ENCODE results near the gene G6PD. TPM values are rescaled to one million over a fixed set of nuclear protein-coding genes. Genes with fewer than 3 reads are reported as not detected.
A peak's percentile ranks its signal among the peaks of the same experiment; 100 is the strongest.

G6PD gene
- total RNA-seq, 1 donor from 2014 or later: 86.4 TPM

- H3K27ac ChIP-seq: no peak overlapping the region
- H3K4me1 ChIP-seq: peaks cover 28% of the 10 kb centered on the region
- no peaks in the 10 kb centered on the region for H3K27me3 ChIP-seq
- no peaks in the 10 kb centered on the region for H3K9me3 ChIP-seq
- no peak overlapping the region for H3K4me3 ChIP-seq
- no peaks in the 10 kb centered on the region for H3K36me3 ChIP-seq
- no peak for DNase-seq (ENCODE audit: extremely low spot score in 2 of 2)
- intact Hi-C loops (cut with DNase I): no loop called here
- no peak for TF ChIP-seq CTCF (IDR thresholded peaks at IDR 0.05)
These were observed 3.1 kb upstream of the G6PD start for GRCh38 chrX:154549766-154550165.

- H3K27me3 ChIP-seq: no peaks in the 10 kb centered on the region
- peak overlapping the region; percentile 44 to 58 for H3K4me3 ChIP-seq
- no peak for DNase-seq (ENCODE audit: extremely low spot score in 2 of 2)
- peak overlapping the region; percentile 78 for H3K27ac ChIP-seq
- H3K4me1 ChIP-seq: peaks cover 31% of the 10 kb centered on the region
- TF ChIP-seq CTCF (IDR thresholded peaks at IDR 0.05) (no peak), POLR2A (IDR thresholded peaks at IDR 0.05) (no peak), POLR2AphosphoS5 (IDR thresholded peaks at IDR 0.05; ENCODE audit: insufficient read depth in 1 of 2, low read depth in 1 of 2) (no peak)
- intact Hi-C loops (cut with DNase I): no loop called here
- no peaks in the 10 kb centered on the region for H3K36me3 ChIP-seq
- no peaks in the 10 kb centered on the region for H3K9me3 ChIP-seq
These were observed 1.3 kb upstream of the G6PD start for GRCh38 chrX:154548028-154548316.

GRCh38 chrX:154547245-154548027, 790 bp upstream of the G6PD start, which contains the start of gene IKBKG:
TSS of gene IKBKG (plus strand) at chrX:154547620. CDS start at chrX:154552003, 4,383 bp downstream.
- Histone ChIP-seq H3K4me3 (peak within 1 kb of the TSS; percentile 44 to 58), H3K4me1 (peaks cover 36% of the 10 kb centered on the region), H3K9me3 (no peaks in the 10 kb centered on the region), H3K27me3 (no peaks in the 10 kb centered on the region), H3K27ac (peak within 1 kb of the TSS; percentile 78), H3K36me3 (no peaks in the 10 kb centered on the region)
- TF ChIP-seq CTCF (IDR thresholded peaks at IDR 0.05) (no peak), POLR2A (IDR thresholded peaks at IDR 0.05) (no peak), POLR2AphosphoS5 (IDR thresholded peaks at IDR 0.05; ENCODE audit: insufficient read depth in 1 of 2, low read depth in 1 of 2) (peak; percentile 41 to 81)
- intact Hi-C loops (cut with DNase I): no loop called here
- peak in 1 of 2 donors; percentile 89 for DNase-seq (ENCODE audit: extremely low spot score in 2 of 2)

- TF ChIP-seq POLR2A (IDR thresholded peaks at IDR 0.05) (no peak), CTCF (IDR thresholded peaks at IDR 0.05) (no peak), POLR2AphosphoS5 (IDR thresholded peaks at IDR 0.05; ENCODE audit: insufficient read depth in 1 of 2, low read depth in 1 of 2) (no peak)
- no peaks in the 10 kb centered on the region for H3K36me3 ChIP-seq
- peak overlapping the region; percentile 44 to 58 for H3K4me3 ChIP-seq
- no peak for DNase-seq (ENCODE audit: extremely low spot score in 2 of 2)
- no peak overlapping the region for H3K27ac ChIP-seq
- no peaks in the 10 kb centered on the region for H3K9me3 ChIP-seq
- H3K27me3 ChIP-seq: no peaks in the 10 kb centered on the region
- intact Hi-C loops (cut with DNase I): no loop called here
- H3K4me1 ChIP-seq: peaks cover 53% of the 10 kb centered on the region
These were observed 872 bp downstream of the G6PD start for GRCh38 chrX:154545673-154546274.
